HG03066 (cell line): ENCODE measurements around the gene MIF4GD.
"Not testable (repeated sequence)": the region's sequence is repeated elsewhere in the genome, so short reads cannot be mapped to it uniquely, and the experiment has no call there.

Source experiments
- ATAC-seq: cut with Tn5 transposase; IDR thresholded peaks from one replicate; pipeline ENCODE4 v1.9.1; 2021; ENCODE audit warnings: low read depth; ENCODE audit not compliant: unreplicated experiment

Gene MIF4GD, protein sequence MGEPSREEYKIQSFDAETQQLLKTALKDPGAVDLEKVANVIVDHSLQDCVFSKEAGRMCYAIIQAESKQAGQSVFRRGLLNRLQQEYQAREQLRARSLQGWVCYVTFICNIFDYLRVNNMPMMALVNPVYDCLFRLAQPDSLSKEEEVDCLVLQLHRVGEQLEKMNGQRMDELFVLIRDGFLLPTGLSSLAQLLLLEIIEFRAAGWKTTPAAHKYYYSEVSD

DNA sequence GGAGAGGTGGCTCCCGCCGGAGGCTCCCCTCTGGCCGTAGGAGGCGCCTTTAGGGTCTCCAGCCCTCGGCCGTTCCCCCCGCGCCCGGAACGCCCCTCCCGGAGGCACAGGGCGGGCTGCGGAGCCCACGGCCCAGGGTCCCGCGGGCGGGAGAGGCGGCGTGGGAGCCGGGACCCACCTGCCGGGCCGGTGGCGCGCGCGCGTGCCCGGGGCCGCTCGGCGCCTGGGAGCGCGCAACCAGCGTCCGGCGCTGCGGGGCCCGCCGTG, at the start of gene MIF4GD:
TSS of gene MIF4GD (minus strand) at position 266 of the 267 bp plus-strand sequence. CDS start 1,036 bp downstream, outside the sequence.
- ATAC-seq: no peak

DNA sequence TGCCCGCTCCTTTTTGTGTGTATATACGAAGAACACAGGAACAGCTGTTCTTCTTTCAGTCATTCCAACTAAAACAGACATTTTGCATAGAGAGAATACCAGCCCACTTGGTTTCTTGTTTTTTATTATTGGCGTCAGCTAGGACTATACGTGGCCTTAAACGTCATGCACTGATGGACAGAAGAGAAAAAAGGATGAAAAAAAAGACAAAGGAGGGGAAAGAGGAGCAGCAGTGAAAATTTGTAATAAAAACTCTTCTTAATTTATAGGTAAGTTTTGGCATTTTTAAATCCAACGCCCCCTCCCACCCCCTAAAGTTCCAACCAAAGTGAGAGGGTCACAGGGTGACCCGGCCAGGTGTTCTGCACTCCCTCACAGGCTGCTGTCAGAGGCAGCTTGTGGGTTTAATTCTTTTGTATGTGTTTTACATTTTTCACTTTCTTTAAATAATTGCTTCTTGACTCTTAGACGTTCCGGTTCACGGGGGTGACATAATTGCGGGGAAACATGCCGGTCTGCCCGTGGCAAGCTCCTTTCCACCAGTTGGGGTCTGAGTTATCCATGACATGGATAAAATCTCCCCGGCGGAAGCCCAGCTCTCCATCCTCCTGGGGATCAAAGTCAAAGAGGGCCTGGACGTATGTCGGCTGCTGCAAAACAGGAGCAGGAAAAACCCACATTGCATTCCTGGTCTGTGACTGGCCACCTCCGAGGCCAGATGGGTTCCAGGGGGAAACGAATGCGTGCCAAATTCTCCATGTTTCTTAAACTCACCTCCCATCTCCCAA, 49.1 kb upstream of the MIF4GD start:
- no peak for ATAC-seq

DNA sequence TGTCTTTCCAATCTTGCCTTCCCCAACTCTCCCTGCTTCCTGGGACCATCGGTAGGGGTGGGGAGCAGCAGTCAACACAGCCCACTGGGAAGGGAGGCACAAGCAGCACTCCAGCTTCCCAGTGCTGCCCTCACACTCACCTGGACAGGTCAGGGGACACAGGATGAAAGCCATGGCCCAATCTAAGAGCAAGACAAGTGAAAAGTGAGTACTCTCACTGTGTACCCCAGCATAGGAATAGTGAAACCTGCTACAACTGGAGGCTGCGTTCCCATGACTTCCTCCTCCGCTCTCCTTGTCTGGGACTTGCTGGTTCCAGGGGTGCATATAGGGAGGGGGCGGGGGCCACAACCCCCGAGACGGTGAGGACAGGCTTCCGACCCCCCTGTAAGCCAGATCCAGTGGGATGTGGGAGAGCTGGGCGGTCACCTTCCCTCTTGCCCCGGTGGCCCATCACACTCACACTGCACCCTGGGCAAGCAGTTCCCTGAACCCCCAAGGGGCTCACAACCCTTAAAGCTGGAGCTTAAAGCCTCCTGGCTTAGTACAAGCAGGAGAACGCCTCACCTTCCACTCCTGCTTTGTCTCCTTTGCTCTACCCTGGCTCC, 47.7 kb upstream of the MIF4GD start:
- no peak for ATAC-seq

DNA sequence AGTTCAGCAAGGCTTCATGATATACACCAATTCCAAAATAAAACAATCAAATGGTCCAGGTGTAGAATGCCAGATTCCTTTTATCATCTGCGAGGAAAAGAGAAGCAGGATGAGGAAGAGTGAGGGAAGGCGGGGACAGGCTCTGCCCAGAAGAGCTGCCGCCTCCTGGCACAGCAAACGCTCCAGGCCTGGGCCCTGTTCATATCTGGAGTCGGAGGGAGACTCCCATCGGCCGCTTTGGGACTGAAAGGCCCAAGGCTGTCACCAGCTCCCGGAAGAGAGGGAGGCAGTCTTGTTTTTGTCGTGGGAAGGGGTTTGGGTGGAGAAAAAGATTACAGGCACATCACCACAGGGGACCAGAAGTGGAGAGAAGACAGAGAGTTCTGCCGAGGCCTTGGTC, 47.2 kb upstream of the MIF4GD start:
- ATAC-seq: no peak

DNA sequence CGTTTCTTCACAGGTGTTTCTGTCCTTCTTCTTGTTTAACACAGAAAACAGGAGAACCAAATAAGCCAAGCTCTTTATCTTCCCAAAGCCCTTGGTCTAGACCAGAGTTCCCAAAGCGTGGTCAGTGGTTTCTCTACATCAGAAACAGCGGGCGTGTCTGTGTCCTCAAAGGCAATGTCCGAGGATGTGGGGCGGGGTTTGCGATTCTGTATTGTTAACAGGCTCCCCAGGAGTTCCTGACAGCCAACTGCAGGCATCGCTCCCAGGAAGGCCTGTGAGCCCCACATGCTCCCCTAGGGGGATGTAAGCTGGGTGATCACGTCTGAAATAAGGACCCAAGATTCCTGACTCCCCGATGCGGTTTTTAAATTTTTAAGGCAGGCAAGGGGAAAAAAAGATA, 46.6 kb upstream of the MIF4GD start:
- ATAC-seq: no peak

DNA sequence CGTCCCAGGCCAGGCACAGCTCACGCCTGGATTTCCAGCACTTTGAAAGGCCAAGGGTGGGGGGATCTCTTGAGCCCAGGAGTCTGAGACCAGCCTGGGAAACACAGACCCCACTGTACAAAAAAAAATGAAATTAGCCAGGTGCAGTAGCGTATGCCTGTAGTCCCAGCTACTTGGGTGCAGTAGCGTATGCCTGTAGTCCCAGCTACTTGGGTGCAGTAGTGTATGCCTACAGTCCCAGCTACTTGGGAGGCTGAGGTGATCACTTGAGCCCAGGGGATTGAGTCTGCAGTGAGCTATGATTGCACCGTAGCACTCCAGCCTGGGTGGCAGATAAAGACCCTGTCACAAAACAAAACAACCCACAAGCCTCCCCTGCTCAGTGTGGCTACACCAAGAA, 45.2 kb upstream of the MIF4GD start:
- ATAC-seq: no peak

DNA sequence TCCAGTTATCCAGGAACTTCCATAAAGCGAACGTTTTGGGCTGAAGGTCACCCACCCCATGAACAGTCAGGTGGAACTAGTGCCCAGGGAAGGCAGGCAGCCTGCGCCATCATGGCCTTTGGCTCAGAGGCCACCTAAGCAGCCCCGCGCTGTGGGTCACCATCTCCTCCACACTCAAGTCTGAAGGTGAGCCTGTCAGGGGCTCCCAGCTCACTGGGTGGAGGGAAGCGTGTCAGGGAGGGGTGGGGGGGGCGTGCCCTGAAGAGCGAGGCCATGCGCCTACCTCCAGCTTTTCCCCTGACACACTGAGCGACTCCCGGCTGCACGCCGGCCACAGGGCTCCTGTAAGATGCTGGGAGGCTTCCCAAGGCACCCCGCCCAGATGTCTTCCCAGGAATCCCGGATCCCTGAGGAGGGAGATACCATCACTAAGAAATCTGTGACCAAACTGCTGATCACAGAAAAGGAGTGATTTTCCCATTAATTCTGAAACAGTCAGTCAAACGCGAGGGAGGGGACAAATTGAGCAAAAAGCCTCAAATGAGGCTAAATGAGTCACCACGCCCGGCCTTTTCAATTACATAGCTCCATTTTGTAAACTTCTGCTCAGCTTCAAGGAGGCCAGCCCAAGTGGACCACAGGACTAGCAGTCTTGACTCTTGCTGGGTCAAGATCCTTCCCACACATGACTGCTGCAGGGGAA, 44.7 kb upstream of the MIF4GD start:
- no peak for ATAC-seq

DNA sequence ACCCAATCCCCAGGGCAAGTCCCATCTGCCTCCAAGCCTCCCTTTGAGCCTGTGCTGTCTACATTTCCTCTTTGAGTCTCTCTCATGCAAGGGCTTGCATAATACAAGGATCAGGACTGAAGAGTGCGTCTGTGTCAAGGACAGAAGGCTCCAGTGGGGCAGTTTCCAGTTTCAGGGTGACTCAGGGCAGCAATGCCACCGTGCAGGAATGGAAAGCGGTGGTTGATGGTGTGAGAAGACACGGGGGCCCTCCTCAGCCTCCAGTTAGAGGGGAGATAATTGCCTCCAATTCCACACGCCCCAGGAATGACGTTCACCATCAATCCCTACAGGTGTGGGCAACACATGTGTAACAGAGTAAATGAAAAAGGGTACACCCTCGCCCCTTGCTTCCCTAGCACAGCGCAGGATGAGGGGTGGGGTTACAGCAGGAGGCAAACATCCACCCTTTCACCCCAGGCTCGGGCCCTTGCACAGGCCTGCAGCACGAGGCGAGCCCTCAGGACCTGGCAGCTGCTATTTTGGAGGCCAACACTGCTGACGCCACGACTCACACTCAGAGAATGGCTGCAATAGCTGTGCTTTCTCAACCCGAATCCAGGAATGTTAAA, 43.0 kb upstream of the MIF4GD start:
- no peak for ATAC-seq

DNA sequence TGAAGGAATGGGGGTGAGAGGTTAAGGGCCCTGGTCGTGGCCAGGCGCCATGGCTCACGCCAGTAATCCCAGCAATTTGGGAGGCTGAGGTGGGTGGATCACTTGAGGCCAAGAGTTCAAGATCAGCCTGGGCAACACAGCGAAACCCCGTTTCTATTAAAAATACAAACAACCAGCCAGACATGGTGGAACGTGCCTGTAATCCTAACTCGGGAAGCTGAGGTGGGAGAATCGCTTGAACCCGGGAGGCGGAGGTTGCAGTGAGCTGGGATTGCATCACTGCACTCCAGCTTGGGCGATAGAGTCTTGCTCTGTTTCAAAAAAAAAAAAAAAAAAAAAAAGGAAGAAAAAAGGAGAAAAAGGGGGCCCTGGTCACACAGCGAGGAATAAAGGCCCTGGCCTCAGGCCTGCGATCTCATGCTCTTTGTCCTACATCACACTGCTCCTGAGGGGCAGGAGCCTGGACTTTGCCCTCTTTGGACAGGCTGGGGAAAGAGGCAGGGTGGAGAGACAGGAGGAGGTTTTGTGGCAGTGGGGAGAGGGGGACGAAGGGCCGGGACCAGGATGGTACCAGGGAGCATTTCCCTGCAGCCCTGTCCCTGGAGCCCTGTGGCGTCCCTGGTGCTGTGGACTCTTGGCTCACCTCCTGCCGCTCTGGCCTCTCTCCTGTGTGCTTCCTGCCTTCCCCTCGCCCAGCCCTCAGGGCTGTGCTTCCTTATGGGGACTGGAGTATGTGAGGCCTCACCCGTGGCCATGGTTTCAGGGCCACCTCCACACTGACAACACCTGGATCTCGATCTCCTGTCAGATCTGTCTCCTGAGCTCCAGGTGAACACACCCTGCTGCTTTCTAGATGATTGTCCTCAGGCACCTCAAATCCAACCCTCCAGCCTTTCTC, 38.0 kb upstream of the MIF4GD start:
- ATAC-seq: no peak

DNA sequence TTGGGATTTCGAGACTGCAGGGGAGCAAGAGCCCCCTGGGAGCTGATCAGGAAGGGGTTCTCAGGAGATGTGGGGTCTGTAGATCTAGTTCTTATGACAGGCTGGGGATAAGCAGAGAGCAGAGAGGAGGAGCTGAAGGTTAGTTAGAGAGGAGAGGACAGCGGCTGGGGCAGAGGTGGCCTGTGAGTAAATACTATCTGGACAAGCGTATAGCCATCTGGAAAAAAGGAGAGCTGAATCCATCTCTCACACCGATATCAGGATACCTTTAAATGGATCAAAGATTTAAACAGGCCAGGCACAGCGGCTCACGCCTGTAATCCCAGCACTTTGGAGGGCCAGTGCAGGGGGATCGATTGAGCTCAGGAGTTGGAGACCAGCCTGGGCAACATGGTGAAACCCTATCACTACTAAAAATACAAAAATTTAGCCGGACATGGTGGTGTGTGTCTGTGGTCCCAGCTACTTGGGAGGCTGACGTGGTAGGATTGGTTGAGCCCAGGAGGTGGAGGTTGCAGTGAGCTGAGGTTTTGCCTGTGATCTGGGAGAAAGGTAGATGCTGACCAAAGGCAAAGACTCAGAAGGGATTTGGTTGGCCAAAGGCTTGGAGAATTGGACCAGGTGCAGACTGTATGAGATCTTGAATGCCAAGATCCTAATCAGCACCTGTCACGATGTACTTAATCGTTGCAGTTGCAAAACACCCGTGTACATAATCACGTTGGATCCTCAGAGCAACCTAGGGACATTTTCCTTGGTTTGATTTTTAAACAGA, 37.1 kb upstream of the MIF4GD start:
- no peak for ATAC-seq

DNA sequence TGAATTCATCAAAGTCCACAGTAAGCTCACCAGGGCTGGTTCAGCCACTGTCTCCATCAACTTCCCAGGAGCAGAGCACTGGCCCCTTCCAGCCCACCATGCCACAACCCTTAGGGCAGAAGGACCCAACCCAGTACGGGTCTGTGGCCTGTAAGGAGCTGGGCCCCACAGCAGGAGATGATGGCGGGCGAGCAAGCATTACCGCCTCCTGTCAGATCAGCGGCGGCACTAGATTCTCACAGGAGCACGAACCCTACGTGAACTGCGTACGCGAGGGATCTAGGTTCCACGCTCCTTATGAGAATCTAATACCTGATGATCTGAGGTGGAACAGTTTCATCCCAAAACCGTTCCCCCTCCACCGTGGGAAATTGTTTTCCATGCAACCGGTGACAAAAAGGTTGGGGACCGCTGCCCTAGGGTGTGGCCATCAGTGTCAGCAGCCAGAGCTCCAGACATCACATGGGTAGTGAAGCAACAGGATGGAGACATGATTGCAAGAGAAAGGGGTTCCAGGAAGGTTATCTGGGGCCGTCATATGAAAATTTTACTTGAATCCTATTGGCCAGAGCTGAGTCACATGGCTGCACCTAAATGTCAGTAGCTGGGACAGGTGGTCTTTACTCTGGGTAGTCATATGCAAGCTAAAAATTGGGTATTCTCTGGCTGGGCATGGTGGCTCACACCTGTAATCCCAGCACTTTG, 30.6 kb upstream of the MIF4GD start:
- ATAC-seq: no peak

DNA sequence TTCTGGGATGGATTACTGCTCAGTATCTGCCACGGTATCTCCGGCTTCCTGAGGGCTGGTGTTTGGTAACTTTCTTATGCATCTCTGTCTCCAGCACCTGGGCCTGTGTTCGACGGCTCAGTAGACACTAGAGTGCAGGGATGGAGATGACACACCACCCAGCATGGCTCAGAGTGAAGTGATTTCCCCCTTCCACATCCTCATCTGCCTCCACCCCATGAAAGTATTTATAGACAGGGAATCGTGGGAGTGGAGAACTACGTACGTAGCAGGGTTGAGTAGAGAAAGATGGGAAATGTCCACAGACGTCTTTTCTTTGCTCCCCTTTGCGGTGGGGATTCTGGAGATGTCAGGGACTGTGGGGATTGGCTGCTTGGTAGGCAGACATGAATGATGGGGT, 30.0 kb upstream of the MIF4GD start:
- no peak for ATAC-seq

DNA sequence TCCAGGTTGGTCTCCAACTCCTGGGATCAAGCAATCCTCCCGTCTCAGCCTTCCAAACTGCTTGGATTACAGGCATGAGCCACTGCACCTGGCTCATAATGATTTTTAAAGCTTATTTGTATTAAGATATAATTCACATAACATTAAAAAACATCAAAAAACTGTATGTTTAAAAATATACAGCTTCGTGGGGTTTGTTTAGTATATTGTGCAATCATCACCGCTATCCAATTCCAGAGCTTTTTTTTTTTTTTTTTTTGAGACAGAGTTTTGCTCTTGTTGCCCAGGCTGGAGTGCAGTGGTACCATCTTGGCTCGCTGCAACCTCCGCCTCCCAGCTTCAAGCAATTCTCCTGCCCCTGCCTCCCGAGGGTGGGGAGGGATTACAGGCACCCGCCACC, 29.2 kb upstream of the MIF4GD start:
- no peak for ATAC-seq

DNA sequence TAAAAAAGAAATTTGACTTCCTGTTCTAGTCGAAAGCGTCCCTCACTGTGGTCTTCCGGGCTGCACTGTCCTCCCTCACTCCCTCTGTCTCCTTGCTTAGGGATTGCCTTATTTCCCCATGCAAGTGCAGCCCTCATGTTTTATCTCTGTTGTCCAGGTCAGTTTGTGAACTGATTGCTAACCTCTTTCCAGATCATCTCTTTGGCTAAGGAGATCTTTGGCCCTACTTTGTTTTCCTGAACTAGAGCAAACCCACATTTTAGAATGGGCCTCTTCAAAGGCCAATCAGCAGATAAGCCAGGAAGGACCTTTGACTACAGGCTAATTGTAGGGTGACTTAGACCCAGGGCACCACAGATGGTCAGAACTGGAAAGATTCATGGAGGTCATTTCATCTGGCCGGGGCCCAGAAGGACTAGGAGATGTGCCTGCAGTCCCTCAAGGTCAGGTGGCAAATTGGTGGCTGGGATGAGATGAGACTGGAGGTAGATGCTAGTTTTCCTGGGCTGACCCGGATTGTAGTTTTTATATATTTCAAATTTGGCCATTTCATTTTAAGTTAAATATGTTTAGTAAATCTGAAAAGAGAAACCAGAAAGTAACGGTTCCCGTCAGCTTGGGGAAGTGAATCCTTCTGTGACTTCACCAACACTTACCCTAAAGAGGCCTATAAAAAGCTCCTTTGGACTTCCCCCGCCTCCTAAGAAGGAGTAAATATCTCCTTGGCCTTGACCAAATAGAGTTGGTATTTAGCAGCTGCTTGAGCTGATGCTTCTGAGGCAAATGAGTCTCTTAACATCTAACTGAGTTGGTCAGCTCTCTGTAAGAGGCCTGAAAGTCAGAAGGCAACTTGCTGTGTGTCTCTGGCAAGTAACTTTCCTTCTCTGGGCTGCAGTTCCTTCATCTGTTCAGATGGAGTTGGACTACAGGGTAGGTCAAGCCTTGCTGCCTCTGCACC, 24.4 kb upstream of the MIF4GD start:
- peak; percentile 56 for ATAC-seq

DNA sequence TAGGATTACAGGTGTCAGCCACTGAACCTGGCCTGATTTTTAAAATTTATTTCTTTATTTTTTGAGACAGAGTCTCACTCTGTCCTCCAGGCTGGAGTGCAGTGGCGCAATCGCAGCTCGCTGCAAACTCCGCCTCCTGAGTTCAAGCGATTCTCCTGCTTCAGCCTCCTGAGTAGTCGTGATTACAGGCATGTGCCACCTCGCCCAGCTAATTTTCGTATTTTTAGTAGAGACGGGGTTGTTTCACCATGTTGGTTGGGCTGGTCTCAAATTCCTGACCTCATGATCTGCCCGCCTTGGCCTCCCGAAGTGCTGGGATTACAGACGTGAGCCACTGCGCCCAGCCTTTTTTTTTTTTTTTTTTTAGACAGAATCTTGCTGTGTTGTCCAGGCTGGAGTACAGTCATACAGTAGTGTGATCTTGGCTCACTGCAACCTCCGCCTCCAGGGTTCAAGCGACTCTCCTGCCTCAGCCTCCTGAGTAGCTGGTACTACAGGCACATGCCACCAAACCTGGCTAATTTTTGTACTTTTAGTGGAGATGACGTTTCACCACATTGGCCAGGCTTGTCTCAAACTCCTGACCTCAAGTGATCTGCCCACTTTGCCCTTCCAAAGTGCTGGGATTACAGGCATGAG, 21.9 kb upstream of the MIF4GD start:
- not testable (repeated sequence) for ATAC-seq

DNA sequence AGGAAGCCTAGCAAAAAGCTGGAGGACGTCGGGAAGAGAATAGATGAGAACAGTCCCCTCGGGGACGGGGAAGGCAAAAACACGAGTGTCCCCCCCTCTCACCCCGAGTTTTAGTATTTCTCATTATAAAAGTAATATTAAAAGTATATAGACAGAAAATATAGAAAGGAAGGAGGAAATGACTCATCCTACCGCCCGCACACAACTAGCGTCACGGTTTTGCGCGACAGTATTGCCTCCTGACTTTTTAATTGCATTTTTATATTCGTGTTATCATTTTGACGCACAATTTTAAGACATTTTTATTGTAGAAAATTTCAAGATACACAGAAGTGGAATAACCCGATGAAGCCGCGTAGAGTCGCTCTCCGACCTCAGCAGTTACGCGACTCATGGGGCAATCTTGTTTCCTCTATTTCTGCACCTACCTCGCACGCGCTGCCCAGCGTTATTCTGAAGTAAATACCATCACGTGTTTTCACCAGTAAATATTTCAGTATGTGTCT, 18.9 kb upstream of the MIF4GD start:
- ATAC-seq: no peak
